SU-DHL-6 (cell line): ENCODE measurements around the gene RFLNA.
"Not testable (repeated sequence)": the region's sequence is repeated elsewhere in the genome, so short reads cannot be mapped to it uniquely, and the experiment has no call there.

Experiments used
- H2AFZ ChIP-seq: fragments of 200-600 bp; sonication (generic); 2 replicates; pipeline ENCODE4 v1.6.1; 2014; ENCODE audit warnings: low read depth, mild to moderate bottlenecking, moderate library complexity, mixed read lengths, antibody characterized with exemption, low read length; ENCODE audit not compliant: severe bottlenecking
- H3F3A ChIP-seq: fragments of 200-600 bp; shearing (Covaris generic); 2 replicates; pipeline ENCODE4 v1.6.0; 2016; ENCODE audit warnings: antibody characterized with exemption, mild to moderate bottlenecking; ENCODE audit not compliant: insufficient read depth
- H3K27ac ChIP-seq: fragments of 200-600 bp; sonication (generic); 2 replicates; pipeline ENCODE4 v1.5.1; 2016; ENCODE audit warnings: low read depth, mild to moderate bottlenecking, low read length, moderate library complexity, mixed read lengths
- H3K27me3 ChIP-seq: fragments of 200-600 bp; sonication (generic), shearing (Covaris generic); 2 replicates; pipeline ENCODE4 v1.6.0; 2014; ENCODE audit warnings: mild to moderate bottlenecking, low read length
- H3K36me3 ChIP-seq: fragments of 200-600 bp; sonication (generic); 2 replicates; pipeline ENCODE4 v1.6.1; 2014; ENCODE audit warnings: mild to moderate bottlenecking, low read length, mixed read lengths
- H3K4me2 ChIP-seq: fragments of 300-600, 200-600 bp; shearing (Covaris generic), sonication (generic); 2 replicates; pipeline ENCODE4 v1.6.0; 2014; ENCODE audit warnings: low read length, low read depth, mild to moderate bottlenecking; ENCODE audit not compliant: poor library complexity, severe bottlenecking
- H3K4me3 ChIP-seq: fragments of 200-600 bp; sonication (generic); 2 replicates; pipeline ENCODE4 v1.5.1; 2014; ENCODE audit warnings: antibody characterized with exemption, low read length, mild to moderate bottlenecking, mixed read lengths; ENCODE audit not compliant: insufficient read depth, poor library complexity, severe bottlenecking
- H3K79me2 ChIP-seq: fragments of 200-600 bp; sonication (generic); 2 replicates; pipeline ENCODE4 v1.6.1; 2014; ENCODE audit warnings: mild to moderate bottlenecking, low read length, moderate library complexity; ENCODE audit not compliant: insufficient read depth
- H3K9ac ChIP-seq: fragments of 200-600 bp; sonication (generic); 2 replicates; pipeline ENCODE4 v1.7.0; 2014; ENCODE audit warnings: mild to moderate bottlenecking, low read length
- H3K9me2 ChIP-seq: fragments of 200-600 bp; sonication (generic); replicated peaks from 2 replicates; pipeline ENCODE4 v1.6.1; 2014; ENCODE audit warnings: low read length; ENCODE audit not compliant: insufficient read depth
- H3K9me3 ChIP-seq: fragments of 200-600 bp; sonication (generic); 2 replicates; pipeline ENCODE4 v1.6.1; 2014; ENCODE audit warnings: low read length, mixed read lengths; ENCODE audit not compliant: insufficient read depth
- H4K20me1 ChIP-seq: fragments of 200-600 bp; sonication (generic); 2 replicates; pipeline ENCODE4 v1.6.1; 2014; ENCODE audit warnings: low read depth, mild to moderate bottlenecking, antibody characterized with exemption, low read length, moderate library complexity, mixed read lengths
- CTCF ChIP-seq: fragments of 200-600 bp; sonication (generic); IDR thresholded peaks from one replicate; pipeline ENCODE4 v1.5.1; 2017; ENCODE audit warnings: antibody characterized with exemption, mild to moderate bottlenecking, low read length, moderate library complexity; ENCODE audit not compliant: insufficient read depth, poor library complexity, severe bottlenecking
- EZH2phosphoT487 ChIP-seq: fragments of 200-600 bp; sonication (generic), shearing (Covaris generic); conservative IDR thresholded peaks from 2 replicates; pipeline ENCODE4 v1.6.1; 2018; ENCODE audit warnings: mild to moderate bottlenecking, antibody characterized with exemption, low read length, moderate library complexity, mixed read lengths

The RFLNA gene

GRCh38 chr12:124299628-124300388, 4.9 kb downstream of the RFLNA start:
- Histone ChIP-seq H3K4me2 (no peak overlapping the region), H3K4me3 (no peak overlapping the region), H3K9ac (no peak overlapping the region), H3K27ac (no peak overlapping the region), H3F3A (no peaks in the 10 kb centered on the region), H3K36me3 (no peaks in the 10 kb centered on the region), H3K79me2 (no peaks in the 10 kb centered on the region), H3K27me3 (no peaks in the 10 kb centered on the region), H2AFZ (no peak overlapping the region), H4K20me1 (no peaks in the 10 kb centered on the region), H3K9me3 (no peaks in the 10 kb centered on the region), H3K9me2 (no peaks in the 10 kb centered on the region)
- TF ChIP-seq EZH2phosphoT487 (no peak), CTCF (no peak)

GRCh38 chr12:124300657-124301056, 5.8 kb downstream of the RFLNA start:
- not testable (repeated sequence) for H3K9me2 ChIP-seq, H3F3A ChIP-seq, H3K9me3 ChIP-seq, H3K27ac ChIP-seq, H4K20me1 ChIP-seq, H2AFZ ChIP-seq, H3K36me3 ChIP-seq, H3K4me2 ChIP-seq, H3K27me3 ChIP-seq, H3K9ac ChIP-seq, H3K79me2 ChIP-seq, H3K4me3 ChIP-seq

GRCh38 chr12:124301084-124301654, 6.3 kb downstream of the RFLNA start:
- Histone ChIP-seq H3K27me3 (no peaks in the 10 kb centered on the region), H3K79me2 (no peaks in the 10 kb centered on the region), H3K9me3 (no peaks in the 10 kb centered on the region), H3K4me3 (no peak overlapping the region), H3K27ac (no peak overlapping the region), H2AFZ (no peak overlapping the region), H3K4me2 (no peak overlapping the region), H3K9me2 (no peaks in the 10 kb centered on the region), H3K36me3 (no peaks in the 10 kb centered on the region), H3F3A (no peaks in the 10 kb centered on the region), H4K20me1 (no peaks in the 10 kb centered on the region), H3K9ac (no peak overlapping the region)
- TF ChIP-seq EZH2phosphoT487: no peak
- TF ChIP-seq CTCF: no peak

GRCh38 chr12:124302241-124302806, 7.4 kb downstream of the RFLNA start:
- TF ChIP-seq CTCF (no peak), EZH2phosphoT487 (no peak)
- Histone ChIP-seq H3K36me3 (no peaks in the 10 kb centered on the region), H2AFZ (no peak overlapping the region), H4K20me1 (no peaks in the 10 kb centered on the region), H3F3A (no peaks in the 10 kb centered on the region), H3K4me2 (no peak overlapping the region), H3K4me3 (no peak overlapping the region), H3K27me3 (no peaks in the 10 kb centered on the region), H3K9ac (no peak overlapping the region), H3K79me2 (no peaks in the 10 kb centered on the region), H3K9me3 (no peaks in the 10 kb centered on the region), H3K27ac (no peak overlapping the region), H3K9me2 (no peaks in the 10 kb centered on the region)
